ENCODE data around the gene ABCA2.

- TF ChIP-seq CTCF (IDR thresholded peaks at IDR 0.05) (no peak), EP300 (IDR thresholded peaks at IDR 0.05) (no peak), POLR2AphosphoS5 (IDR thresholded peaks at IDR 0.05) (no peak), POLR2A (IDR thresholded peaks at IDR 0.05) (no peak)
These were observed 7.1 kb downstream of the ABCA2 start for GRCh38 chr9:137020771-137021567.
